Uterus (tissue), 4 donors: ENCODE data around the gene PPP2R3A. TPM values are rescaled to one million over a fixed set of nuclear protein-coding genes. Genes with fewer than 3 reads are reported as not detected.

Experiments
- DNase-seq, 2 donors: peaks; one replicate each; pipeline ENCODE4 v3.0.0-alpha.2; 2019 to 2020
- H3K27ac ChIP-seq, 2 donors: fragments of 200-600 bp; sonication (generic); 1 replicate in 1 of 2; 2 replicates in 1 of 2; pipeline ENCODE4 v1.5.1; 2016 to 2018
- H3K27me3 ChIP-seq, 2 donors: fragments of 200-600 bp; sonication (generic); one replicate each; pipeline ENCODE4 v1.5.1; 2018 to 2019; ENCODE audit warnings: control low read depth in 1 of 2
- H3K36me3 ChIP-seq, 2 donors: fragments of 200-600 bp; sonication (generic); one replicate each; pipeline ENCODE4 v1.5.1; 2019; ENCODE audit warnings: control low read depth in 1 of 2
- H3K4me1 ChIP-seq, 2 donors: fragments of 200-600 bp; sonication (generic); one replicate each; pipeline ENCODE4 v1.5.1; 2018 to 2019; ENCODE audit warnings: control low read depth in 1 of 2
- H3K4me3 ChIP-seq, 2 donors: fragments of 200-600 bp; sonication (generic); 1 replicate in 1 of 2; 2 replicates in 1 of 2; pipeline ENCODE4 v1.5.1; 2018 to 2019; ENCODE audit warnings: mild to moderate bottlenecking in 1 of 2
- H3K9me3 ChIP-seq, 2 donors: fragments of 200-600 bp; sonication (generic); one replicate each; pipeline ENCODE4 v1.5.1; 2019; ENCODE audit warnings: control low read depth in 1 of 2
- CTCF ChIP-seq, 4 experiments: fragments of 200-600 bp in 2 of 4; fragments of 450-650 bp in 2 of 4; sonication (generic) in 2 of 4; IDR thresholded peaks; one replicate each; pipeline ENCODE4 v1.5.1; 2016 to 2019; ENCODE audit warnings: antibody characterized with exemption in 4 of 4, mild to moderate bottlenecking in 2 of 4, moderate library complexity in 1 of 4
- POLR2A ChIP-seq, 2 donors: fragments of 450-650 bp; IDR thresholded peaks; one replicate each; pipeline ENCODE4 v1.6.1; 2016; ENCODE audit warnings: antibody characterized with exemption in 2 of 2, mild to moderate bottlenecking in 1 of 2, moderate library complexity in 1 of 2
- intact Hi-C: fragments of 100-400 bp; cut with DNase I; formaldehyde crosslinking; loops from one replicate; pipeline ENCODE4 v1.15.1; 2023; ENCODE audit warnings: low total_unique reads
- total RNA-seq, 4 donors: library from RNA; depleted of rRNA in 3 of 4; stranded (reverse); fragments of >200 nt in 3 of 4; gene quantifications; one replicate each; pipeline versions ENCODE4 v1.1.0 to v1.2.4, GENCODE V29; 2014 to 2023
- donor health status: DM: yes; HTN: yes; CAD: no.

The PPP2R3A gene
- total RNA-seq, 4 donors from 2014 or later: 8.5 to 22.9 (median 18.1) TPM

- Histone ChIP-seq H3K4me1 (no peaks in the 10 kb centered on the region), H3K4me3 (no peak overlapping the region), H3K27ac (no peak overlapping the region), H3K27me3 (no peaks in the 10 kb centered on the region), H3K9me3 (no peaks in the 10 kb centered on the region), H3K36me3 (no peaks in the 10 kb centered on the region)
- TF ChIP-seq CTCF (IDR thresholded peaks at IDR 0.05) (no peak), POLR2A (IDR thresholded peaks at IDR 0.05) (no peak)
- intact Hi-C loops: no loop called here
- no peak for DNase-seq
Measured at GRCh38 chr3:135995766-135996165, 30.2 kb downstream of the PPP2R3A start.

GRCh38 chr3:135997554-135998320 is 32.2 kb downstream of the PPP2R3A start:
- DNase-seq: no peak
- Histone ChIP-seq H3K27me3 (no peaks in the 10 kb centered on the region), H3K4me3 (no peak overlapping the region), H3K9me3 (no peaks in the 10 kb centered on the region), H3K27ac (no peak overlapping the region), H3K4me1 (no peaks in the 10 kb centered on the region), H3K36me3 (no peaks in the 10 kb centered on the region)
- intact Hi-C loops: no loop called here
- TF ChIP-seq CTCF (IDR thresholded peaks at IDR 0.05): no peak
- no peak for TF ChIP-seq POLR2A (IDR thresholded peaks at IDR 0.05)

- Histone ChIP-seq H3K27me3 (no peaks in the 10 kb centered on the region), H3K4me3 (no peak overlapping the region), H3K36me3 (no peaks in the 10 kb centered on the region), H3K9me3 (no peaks in the 10 kb centered on the region), H3K27ac (no peak overlapping the region), H3K4me1 (no peaks in the 10 kb centered on the region)
- TF ChIP-seq CTCF (IDR thresholded peaks at IDR 0.05) (no peak), POLR2A (IDR thresholded peaks at IDR 0.05) (no peak)
- intact Hi-C loops: no loop called here
- DNase-seq: no peak
Measured at GRCh38 chr3:136008221-136008620, 42.7 kb downstream of the PPP2R3A start.

- Histone ChIP-seq H3K9me3 (no peaks in the 10 kb centered on the region), H3K4me3 (no peak overlapping the region), H3K27ac (no peak overlapping the region), H3K36me3 (no peaks in the 10 kb centered on the region), H3K4me1 (no peaks in the 10 kb centered on the region), H3K27me3 (no peaks in the 10 kb centered on the region)
- TF ChIP-seq POLR2A (IDR thresholded peaks at IDR 0.05) (no peak), CTCF (IDR thresholded peaks at IDR 0.05) (no peak)
- DNase-seq: no peak
- intact Hi-C loops: no loop called here
Measured at GRCh38 chr3:136008732-136009470, 43.4 kb downstream of the PPP2R3A start.

GRCh38 chr3:136018876-136019275 is 53.3 kb downstream of the PPP2R3A start:
- Histone ChIP-seq H3K4me1 (peaks cover 0 to 6% of the 10 kb centered on the region in 2 donors), H3K36me3 (no peaks in the 10 kb centered on the region), H3K9me3 (no peaks in the 10 kb centered on the region), H3K27me3 (no peaks in the 10 kb centered on the region), H3K27ac (peak overlapping the region in 1 of 2 donors; percentile 43), H3K4me3 (no peak overlapping the region)
- intact Hi-C loops: no loop called here
- DNase-seq: no peak
- TF ChIP-seq CTCF (IDR thresholded peaks at IDR 0.05) (no peak), POLR2A (IDR thresholded peaks at IDR 0.05) (no peak)
